Measurements from ENCODE around the gene FRMD5.
"Not testable (repeated sequence)": the region's sequence is repeated elsewhere in the genome, so short reads cannot be mapped to it uniquely, and the experiment has no call there.

FRMD5 gene

DNA sequence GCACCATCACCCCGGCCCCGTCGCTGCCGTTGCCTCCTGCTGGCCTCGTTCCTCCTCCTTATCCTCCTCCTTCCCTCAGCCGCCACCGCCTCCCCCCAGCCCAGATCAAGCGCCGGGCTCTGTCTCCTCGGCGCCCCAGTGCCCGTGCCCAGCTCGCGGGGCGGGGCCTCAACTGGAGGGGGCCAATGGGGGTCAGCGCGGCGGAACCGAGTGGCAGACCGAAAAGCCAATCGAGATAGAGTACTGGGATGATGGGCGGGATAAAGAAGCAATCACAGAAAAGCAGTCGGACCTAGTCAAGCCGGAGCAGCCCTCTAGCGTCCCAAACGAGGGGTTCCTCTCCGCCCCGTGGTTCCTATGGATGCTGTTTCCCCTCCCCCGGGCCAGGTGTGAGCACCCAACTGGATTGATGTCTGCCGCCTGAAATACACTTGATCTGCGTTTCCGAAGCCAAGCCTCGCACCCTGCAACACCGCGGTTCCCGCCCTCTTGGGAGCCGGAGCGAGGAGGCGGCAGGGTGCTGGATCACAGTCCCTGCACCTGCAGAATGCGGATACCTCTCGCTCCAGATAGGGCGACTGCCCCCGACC lies at the start of gene FRMD5:
FRMD5 (minus strand) TSS at position 121 of the 590 bp plus-strand sequence.
- DNase-seq, result peak; percentile 97

GRCh38 chr15:44243829-44244228 lies 48.8 kb upstream of the FRMD5 start:
- peak; percentile 17 for DNase-seq

DNA sequence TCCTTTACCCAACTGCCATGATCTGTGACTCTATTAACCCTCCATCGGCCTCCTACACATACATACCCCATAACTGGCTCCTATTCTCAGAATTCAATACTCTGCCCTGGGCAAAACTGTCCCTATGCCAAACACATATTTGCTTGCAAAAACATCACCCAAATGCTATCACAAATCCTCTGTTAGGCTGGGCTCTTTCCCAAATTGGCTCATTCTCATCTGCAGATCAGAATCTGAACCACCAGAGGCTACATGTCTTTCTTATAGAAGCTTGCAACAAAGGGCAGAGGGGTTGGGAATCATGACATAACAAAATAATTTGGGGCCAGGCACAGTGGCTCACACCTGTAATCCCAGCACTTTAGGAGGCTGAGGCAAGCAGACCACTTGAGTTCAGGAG lies 48.1 kb upstream of the FRMD5 start:
- DNase-seq, result no peak

- no peak for DNase-seq
Measured at GRCh38 chr15:44231842-44232241, 36.8 kb upstream of the FRMD5 start.

DNA sequence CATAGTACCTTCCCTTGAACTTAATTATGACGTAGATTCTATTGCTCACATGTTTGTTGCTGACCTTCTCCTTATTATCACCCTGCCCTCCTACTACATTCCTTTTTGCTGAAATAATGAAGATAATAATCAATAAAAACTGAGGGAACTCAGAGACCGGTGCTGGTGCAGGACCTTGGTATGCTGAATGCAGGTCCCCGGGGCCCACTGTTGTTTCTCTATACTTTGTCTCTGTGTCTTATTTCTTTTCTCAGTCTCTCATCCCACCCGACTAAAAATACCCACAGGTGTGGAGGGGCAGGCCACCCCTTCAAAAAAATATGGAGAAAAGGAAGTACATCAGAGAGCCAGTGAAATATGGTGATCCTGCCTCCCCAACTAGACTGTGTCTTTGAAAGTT lies 34.2 kb upstream of the FRMD5 start:
- DNase-seq, result not testable (repeated sequence)

- DNase-seq, result no peak
Measured at GRCh38 chr15:44227584-44227983, 32.5 kb upstream of the FRMD5 start.

GRCh38 chr15:44227001-44227400 lies 31.9 kb upstream of the FRMD5 start:
- not testable (repeated sequence) for DNase-seq

DNA sequence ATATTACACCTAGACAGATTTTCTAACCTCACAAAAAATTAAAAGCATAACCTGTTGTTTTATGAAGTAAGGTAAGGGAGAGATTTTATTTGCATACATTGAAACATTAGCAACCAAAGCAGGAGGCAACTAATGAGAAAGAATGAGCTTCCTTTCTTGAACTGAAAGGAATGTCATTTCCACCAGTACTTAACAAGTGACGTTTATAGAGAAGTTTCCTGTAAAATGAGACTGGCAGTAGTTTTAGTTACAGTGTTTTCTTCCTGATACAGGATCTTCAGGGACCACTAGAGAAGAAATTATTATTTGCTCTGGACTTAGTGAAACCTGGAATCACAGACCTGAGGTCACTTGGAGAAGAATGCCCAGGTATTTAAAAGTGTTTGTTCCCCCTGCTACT lies 27.4 kb upstream of the FRMD5 start:
- no peak for DNase-seq

DNA sequence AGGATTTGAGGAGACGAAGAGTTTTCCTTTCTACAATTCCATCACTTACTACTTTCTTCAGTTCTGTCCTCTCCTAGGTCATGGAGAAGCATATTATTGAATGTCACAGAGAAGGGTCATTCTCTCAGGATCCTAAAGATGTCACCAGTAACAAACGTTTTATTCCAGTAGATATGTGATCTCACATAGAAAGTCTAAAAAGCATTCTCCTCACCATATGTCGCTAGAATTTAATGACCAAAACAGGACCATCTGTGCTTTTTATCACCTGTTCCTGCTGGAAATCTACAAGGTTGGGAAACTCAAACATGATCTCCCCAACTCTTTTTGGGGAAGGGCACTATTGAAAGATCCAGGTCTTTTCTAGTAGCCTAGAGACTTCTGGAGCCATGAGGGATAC lies 24.0 kb upstream of the FRMD5 start:
- peak; percentile 13 for DNase-seq

- no peak for DNase-seq
Measured at GRCh38 chr15:44216958-44217357, 21.9 kb upstream of the FRMD5 start.

GRCh38 chr15:44215594-44215993 lies 20.5 kb upstream of the FRMD5 start:
- no peak for DNase-seq

DNA sequence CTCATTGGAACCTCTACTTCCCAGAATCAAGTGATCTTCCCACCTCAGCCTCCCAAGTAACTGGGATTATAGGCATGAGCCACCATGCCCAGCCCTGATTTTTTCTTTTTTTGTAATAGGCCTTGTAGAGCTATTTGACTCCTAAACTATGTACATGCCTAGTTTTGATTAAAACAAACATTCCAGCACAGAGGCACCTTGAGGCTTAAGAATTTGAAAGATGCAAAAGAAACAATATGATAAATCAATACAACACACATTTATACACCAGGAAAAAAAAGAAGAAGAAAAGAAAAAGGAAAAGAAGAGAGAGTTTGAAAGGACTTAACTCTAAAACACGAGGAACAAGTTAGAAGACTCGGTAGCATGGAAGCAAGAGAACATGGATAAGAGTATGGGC lies 13.9 kb upstream of the FRMD5 start:
- DNase-seq, result no peak

GRCh38 chr15:44207643-44208042 lies 12.6 kb upstream of the FRMD5 start:
- no peak for DNase-seq

GRCh38 chr15:44199393-44199792 lies 4.3 kb upstream of the FRMD5 start:
- no peak for DNase-seq

GRCh38 chr15:44194323-44195150 lies 534 bp downstream of the FRMD5 start:
- peak; percentile 54 for DNase-seq

- DNase-seq, result peak; percentile 42
Measured at GRCh38 chr15:44193651-44194322, 1.3 kb downstream of the FRMD5 start.

GRCh38 chr15:44188795-44189194 lies 6.3 kb downstream of the FRMD5 start:
- DNase-seq, result peak; percentile 86

DNA sequence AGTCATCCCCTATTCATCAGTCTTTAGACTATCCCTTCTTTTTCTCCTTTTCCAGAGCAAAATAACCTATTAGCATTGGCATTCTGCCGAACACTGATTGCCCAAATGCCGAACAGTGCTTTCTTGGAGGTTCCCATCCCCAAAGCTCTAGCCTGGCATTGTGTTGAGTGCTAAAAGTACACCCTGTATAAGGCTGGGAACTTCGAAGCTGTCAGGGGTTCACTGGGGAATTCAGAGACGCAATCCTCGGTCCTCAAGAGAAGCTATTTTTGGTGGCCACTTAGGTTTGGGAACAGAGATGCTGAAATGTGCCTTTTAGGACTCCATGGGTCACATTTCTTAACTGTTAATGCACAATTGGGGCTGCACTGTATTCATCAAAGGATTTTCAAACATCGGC lies 8.4 kb downstream of the FRMD5 start:
- peak; percentile 12 for DNase-seq

DNA sequence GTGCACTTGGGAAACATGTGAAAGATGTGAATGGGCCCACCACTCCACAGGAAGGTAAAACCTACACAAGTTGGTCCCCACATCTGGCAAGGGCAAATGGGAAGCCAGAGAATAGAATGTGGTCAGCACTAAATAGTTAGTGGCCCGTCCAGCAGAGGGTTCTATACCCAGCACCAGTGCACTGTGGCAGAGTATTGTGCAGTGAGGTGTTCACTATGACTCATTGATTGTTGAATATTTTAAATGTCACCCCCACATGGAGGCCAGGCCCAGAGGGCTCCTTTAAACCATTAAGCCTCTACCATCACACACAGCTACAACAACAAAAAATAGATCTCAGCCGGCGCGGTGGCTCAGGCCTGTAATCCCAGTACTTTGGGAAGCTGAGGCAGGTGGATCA lies 11.7 kb downstream of the FRMD5 start:
- DNase-seq, result no peak

- DNase-seq, result no peak
Measured at GRCh38 chr15:44181410-44181809, 13.7 kb downstream of the FRMD5 start.

DNA sequence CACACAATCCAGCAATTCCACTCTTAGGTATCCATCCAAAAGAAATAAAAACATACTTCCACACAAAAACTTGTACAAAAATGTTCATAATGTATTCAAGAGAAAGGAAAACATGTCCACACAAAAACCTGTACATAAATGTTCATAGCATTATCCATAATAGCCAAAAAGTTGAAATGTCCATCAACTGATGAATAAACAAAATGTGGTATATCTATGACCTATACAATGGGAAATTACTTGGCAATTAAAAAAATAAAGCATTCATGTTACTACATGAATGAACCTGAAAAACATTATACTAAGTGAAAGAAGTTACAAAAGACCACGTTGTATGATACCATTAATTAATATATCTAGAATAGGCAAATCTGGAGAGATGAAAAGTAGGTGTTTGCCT lies 17.9 kb downstream of the FRMD5 start:
- DNase-seq, result no peak

DNA sequence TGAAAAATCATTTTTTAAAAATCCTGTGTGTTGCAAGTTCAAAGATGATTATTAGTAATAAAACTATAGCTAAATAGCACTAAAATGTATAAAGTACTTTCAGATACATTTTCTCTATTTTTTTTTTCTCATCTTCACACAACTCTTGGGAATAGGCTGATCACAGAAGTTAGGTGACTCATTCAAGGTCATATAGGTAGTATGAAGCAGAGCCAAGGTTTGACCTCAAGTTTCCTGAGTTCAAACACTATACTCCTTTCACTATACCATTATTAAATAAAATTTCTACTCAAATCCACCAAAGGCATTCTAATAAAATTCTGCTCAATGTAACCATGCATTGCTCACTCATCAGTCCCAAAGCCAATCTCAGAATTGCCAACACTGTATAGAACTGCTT lies 21.3 kb downstream of the FRMD5 start:
- DNase-seq, result no peak

- DNase-seq, result no peak
Measured at GRCh38 chr15:44163370-44163769, 31.7 kb downstream of the FRMD5 start.

- DNase-seq, result no peak
Measured at GRCh38 chr15:44160796-44161195, 34.3 kb downstream of the FRMD5 start.
